Measurements from ENCODE around the gene PDPR.
"Not testable (repeated sequence)": the region's sequence is repeated elsewhere in the genome, so short reads cannot be mapped to it uniquely, and the experiment has no call there.

DNA sequence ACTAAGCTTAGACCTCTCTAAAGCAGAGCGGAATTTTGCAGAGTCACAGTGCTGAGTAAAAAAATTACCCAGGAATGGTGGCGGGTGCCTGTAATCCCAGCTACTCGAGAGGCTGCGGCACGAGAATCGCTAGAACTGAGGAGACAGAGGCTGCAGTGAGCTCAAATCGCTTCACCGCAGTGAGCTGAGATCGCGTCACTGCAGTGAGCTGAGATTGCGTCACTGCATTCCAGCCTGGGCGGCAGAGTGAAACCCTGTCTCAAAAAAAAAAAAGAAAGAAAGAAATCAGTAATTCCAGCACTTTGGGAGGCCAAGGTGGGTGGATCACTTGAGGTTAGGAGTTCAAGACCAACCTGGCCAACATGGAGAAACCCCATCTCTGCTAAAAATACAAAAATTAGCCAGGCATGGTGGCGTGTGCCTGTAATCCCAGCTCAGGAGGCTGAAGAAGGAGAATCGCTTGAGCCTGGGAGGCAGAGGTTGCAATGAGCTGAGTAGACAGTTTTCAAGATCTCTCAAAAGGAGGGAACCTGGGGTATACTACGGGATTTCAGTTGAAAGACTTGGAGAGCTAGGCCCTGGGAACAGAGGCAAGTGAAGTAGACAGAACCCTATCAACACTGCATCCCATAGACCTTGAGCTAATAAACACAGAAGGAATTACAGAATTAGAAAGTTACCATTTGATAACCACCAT is 4.4 kb upstream of the PDPR start:
- TF ChIP-seq, protein P1, sequence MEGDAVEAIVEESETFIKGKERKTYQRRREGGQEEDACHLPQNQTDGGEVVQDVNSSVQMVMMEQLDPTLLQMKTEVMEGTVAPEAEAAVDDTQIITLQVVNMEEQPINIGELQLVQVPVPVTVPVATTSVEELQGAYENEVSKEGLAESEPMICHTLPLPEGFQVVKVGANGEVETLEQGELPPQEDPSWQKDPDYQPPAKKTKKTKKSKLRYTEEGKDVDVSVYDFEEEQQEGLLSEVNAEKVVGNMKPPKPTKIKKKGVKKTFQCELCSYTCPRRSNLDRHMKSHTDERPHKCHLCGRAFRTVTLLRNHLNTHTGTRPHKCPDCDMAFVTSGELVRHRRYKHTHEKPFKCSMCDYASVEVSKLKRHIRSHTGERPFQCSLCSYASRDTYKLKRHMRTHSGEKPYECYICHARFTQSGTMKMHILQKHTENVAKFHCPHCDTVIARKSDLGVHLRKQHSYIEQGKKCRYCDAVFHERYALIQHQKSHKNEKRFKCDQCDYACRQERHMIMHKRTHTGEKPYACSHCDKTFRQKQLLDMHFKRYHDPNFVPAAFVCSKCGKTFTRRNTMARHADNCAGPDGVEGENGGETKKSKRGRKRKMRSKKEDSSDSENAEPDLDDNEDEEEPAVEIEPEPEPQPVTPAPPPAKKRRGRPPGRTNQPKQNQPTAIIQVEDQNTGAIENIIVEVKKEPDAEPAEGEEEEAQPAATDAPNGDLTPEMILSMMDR (IDR thresholded peaks at IDR 0.05): not testable (repeated sequence)
- not testable (repeated sequence) for TF ChIP-seq POLR2A (IDR thresholded peaks at IDR 0.05)

Data from thyroid gland (tissue), 4 donors.